ENCODE results near the gene INTS7.

DNA sequence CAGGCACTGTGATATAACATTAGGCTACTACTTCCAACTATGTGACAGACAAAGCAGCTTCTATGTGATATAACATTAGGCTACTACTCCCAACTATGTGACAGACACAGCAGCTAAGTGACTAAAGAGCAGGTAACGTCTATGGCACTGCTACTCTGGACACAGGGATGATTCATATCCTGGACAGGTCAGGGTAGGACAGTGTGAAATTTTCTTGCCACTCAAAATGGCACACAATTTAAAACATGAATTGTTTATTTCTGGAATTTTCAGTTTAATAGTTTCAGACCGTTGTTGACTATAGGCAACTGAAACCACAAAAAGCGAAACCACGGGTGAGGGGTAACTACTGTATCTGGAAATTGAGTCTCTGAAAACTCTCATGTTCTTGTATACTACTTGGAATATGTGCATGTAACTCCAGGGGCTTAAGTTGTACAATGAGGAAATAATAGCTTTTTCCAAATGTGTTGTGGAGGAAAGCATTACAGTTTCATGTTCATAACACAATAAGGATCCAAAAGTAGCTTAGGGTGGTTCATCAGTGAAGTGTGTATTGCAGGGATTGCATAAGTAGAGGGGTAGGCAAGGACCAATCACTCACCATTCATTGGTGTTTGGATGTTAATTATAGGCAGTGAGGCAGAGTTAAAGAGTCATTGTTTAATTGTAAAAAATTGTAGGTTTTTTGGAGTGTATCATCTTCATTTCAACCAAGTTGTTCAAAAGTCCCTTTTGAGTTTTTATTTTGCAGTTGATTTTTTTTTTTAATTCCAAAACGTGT is 5.5 kb upstream of the INTS7 start:
- TF ChIP-seq CTCF (conservative IDR thresholded peaks at IDR 0.05 in 1 of 2, IDR thresholded peaks at IDR 0.05 in 1 of 2; ENCODE audit: extremely low read depth in 1 of 2, insufficient read depth in 1 of 2, low read depth in 1 of 2, low read length in 2 of 2) (no peak), EZH2 (IDR thresholded peaks at IDR 0.05; ENCODE audit: borderline replicate concordance, low read length) (no peak)
